TTC549 (cell line): ENCODE measurements around the gene GPR42.

ENCODE experiments used
- FAIRE-seq: peaks from 2 replicates; lab custom pipeline; 2012; peaks lifted over from hg19 to GRCh38; lab: Jason Lieb, UNC

GPR42 gene

GRCh38 chr19:35370722-35371121, at the start of gene GPR42:
TSS of gene GPR42 (plus strand) at chr19:35371068. CDS start at chr19:35371360, 292 bp downstream.
- no peak for FAIRE-seq

GRCh38 chr19:35321291-35321690, 49.6 kb upstream of the GPR42 start:
- no peak for FAIRE-seq

- FAIRE-seq: no peak
These were observed 48.9 kb upstream of the GPR42 start for GRCh38 chr19:35322014-35322413.

GRCh38 chr19:35327642-35328041, 43.2 kb upstream of the GPR42 start:
- FAIRE-seq: no peak

GRCh38 chr19:35328851-35329285, 42.0 kb upstream of the GPR42 start, which contains the start of gene CD22:
TSS of gene CD22 (plus strand) at chr19:35329187. CDS start at chr19:35332041, 2,854 bp downstream.
- no peak for FAIRE-seq

- no peak for FAIRE-seq
These were observed 41.5 kb upstream of the GPR42 start for GRCh38 chr19:35329323-35329722.

GRCh38 chr19:35330475-35330874, 40.4 kb upstream of the GPR42 start:
- FAIRE-seq: no peak

- FAIRE-seq: no peak
These were observed 39.2 kb upstream of the GPR42 start for GRCh38 chr19:35331551-35332214.

- no peak for FAIRE-seq
These were observed 38.1 kb upstream of the GPR42 start for GRCh38 chr19:35332817-35333216.

GRCh38 chr19:35334144-35334753, 36.6 kb upstream of the GPR42 start:
- FAIRE-seq: no peak

GRCh38 chr19:35336166-35336955, 34.5 kb upstream of the GPR42 start:
- no peak for FAIRE-seq

GRCh38 chr19:35337097-35337983, 33.5 kb upstream of the GPR42 start:
- FAIRE-seq: no peak

GRCh38 chr19:35337984-35338296, 32.9 kb upstream of the GPR42 start:
- no peak for FAIRE-seq

- no peak for FAIRE-seq
These were observed 30.4 kb upstream of the GPR42 start for GRCh38 chr19:35340431-35340830.

GRCh38 chr19:35341006-35341405, 29.9 kb upstream of the GPR42 start:
- no peak for FAIRE-seq

GRCh38 chr19:35341565-35342225, 29.2 kb upstream of the GPR42 start:
- no peak for FAIRE-seq

GRCh38 chr19:35342430-35342829, 28.4 kb upstream of the GPR42 start:
- FAIRE-seq: no peak

- no peak for FAIRE-seq
These were observed 26.3 kb upstream of the GPR42 start for GRCh38 chr19:35344511-35345031.

- FAIRE-seq: no peak
These were observed 25.2 kb upstream of the GPR42 start for GRCh38 chr19:35345671-35346111.

- no peak for FAIRE-seq
These were observed 24.4 kb upstream of the GPR42 start for GRCh38 chr19:35346193-35347052.
